HEK293 (cell line): ENCODE measurements around the gene OIP5.
A peak's percentile ranks its signal among the peaks of the same experiment; 100 is the strongest.

Experiments
- CTCF ChIA-PET: fragments of 350-600 bp; formaldehyde crosslinking; extraction: SDS; loops from one replicate; lab custom pipeline; 2021; ENCODE audit warnings: antibody characterized with exemption; lab: Yijun Ruan, JAX
- POLR2A ChIA-PET: fragments of 300-600 bp; formaldehyde crosslinking; extraction: SDS; loops from one replicate; lab custom pipeline; 2020; ENCODE audit warnings: antibody characterized with exemption, inconsistent platforms; lab: Yijun Ruan, JAX
- H3K27ac ChIP-seq: fragments of 200-500 bp; sonication (Bioruptor generic); 2 replicates; pipeline ENCODE4 v1.5.1; 2014; ENCODE audit warnings: low read depth, low read length, control low read depth, inconsistent platforms; ENCODE audit errors: extremely low read depth
- H3K36me3 ChIP-seq, 2 experiments: fragments of 200-500 bp in 1 of 2; sonication (Bioruptor generic) in 1 of 2; 1 replicate in 1 of 2; 2 replicates in 1 of 2; pipeline ENCODE4 v1.5.1; 2014 to 2017; ENCODE audit warnings: inconsistent platforms in 2 of 2, low read length in 2 of 2; ENCODE audit not compliant: control insufficient read depth in 2 of 2, insufficient read depth in 1 of 2
- H3K4me1 ChIP-seq: fragments of 200-500 bp; sonication (Bioruptor generic); 2 replicates; pipeline ENCODE4 v1.5.1; 2014; ENCODE audit warnings: mild to moderate bottlenecking, low read length, inconsistent platforms; ENCODE audit not compliant: control insufficient read depth, insufficient read depth
- H3K4me3 ChIP-seq: 2 replicates; pipeline ENCODE4 v1.5.1; 2011; ENCODE audit warnings: low read depth, mild to moderate bottlenecking, control low read depth, low read length, moderate library complexity
- H3K9me3 ChIP-seq: fragments of 200-500 bp; sonication (Bioruptor generic); 2 replicates; pipeline ENCODE4 v1.5.1; 2014; ENCODE audit warnings: low read depth, low read length, inconsistent platforms; ENCODE audit not compliant: control insufficient read depth, insufficient read depth
- ATF2 ChIP-seq: fragments of 450-650 bp; formaldehyde crosslinking; IDR thresholded peaks from 2 replicates; pipeline ENCODE4 v1.5.1; 2016; ENCODE audit warnings: missing biosample characterization, missing genetic modification characterization, low read depth
- EGR2 ChIP-seq: fragments of 450-650 bp; formaldehyde crosslinking; IDR thresholded peaks from 2 replicates; pipeline ENCODE4 v1.5.1; 2016; ENCODE audit warnings: low read depth, missing biosample characterization, missing genetic modification characterization
- GFI1B ChIP-seq: fragments of 450-650 bp; formaldehyde crosslinking; IDR thresholded peaks from 2 replicates; pipeline ENCODE4 v1.5.1; 2016; ENCODE audit warnings: missing biosample characterization, missing genetic modification characterization
- MEIS1 ChIP-seq: sonication (generic); formaldehyde crosslinking; IDR thresholded peaks from 2 replicates; pipeline ENCODE4 v1.8.1; 2022; ENCODE audit warnings: missing genetic modification reagents, mild to moderate bottlenecking, borderline replicate concordance
- MYNN ChIP-seq: fragments of 450-650 bp; formaldehyde crosslinking; IDR thresholded peaks from 2 replicates; pipeline ENCODE4 v1.5.1; 2016; ENCODE audit warnings: missing biosample characterization, missing genetic modification characterization, borderline replicate concordance
- PRDM6 ChIP-seq: fragments of 450-650 bp; formaldehyde crosslinking; IDR thresholded peaks from 2 replicates; pipeline ENCODE4 v1.5.1; 2017; ENCODE audit warnings: missing biosample characterization, missing genetic modification characterization
- SCRT1 ChIP-seq: fragments of 450-650 bp; formaldehyde crosslinking; IDR thresholded peaks from 2 replicates; pipeline ENCODE4 v1.5.1; 2016; ENCODE audit warnings: missing biosample characterization, missing genetic modification characterization, borderline replicate concordance
- ZBTB21 ChIP-seq: fragments of 450-650 bp; formaldehyde crosslinking; IDR thresholded peaks from 2 replicates; pipeline ENCODE4 v1.5.1; 2017; ENCODE audit warnings: missing biosample characterization, missing genetic modification characterization
- ZBTB44 ChIP-seq: fragments of 450-650 bp; IDR thresholded peaks from 2 replicates; pipeline ENCODE4 v1.5.1; 2018; ENCODE audit warnings: missing biosample characterization, mild to moderate bottlenecking, missing genetic modification characterization
- ZFP37 ChIP-seq: fragments of 450-650 bp; formaldehyde crosslinking; IDR thresholded peaks from 2 replicates; pipeline ENCODE4 v1.5.1; 2016; ENCODE audit warnings: missing biosample characterization, missing genetic modification characterization
- ZNF121 ChIP-seq: fragments of 450-650 bp; formaldehyde crosslinking; IDR thresholded peaks from 2 replicates; pipeline ENCODE4 v1.5.1; 2016; ENCODE audit warnings: missing biosample characterization, missing genetic modification characterization
- ZNF146 ChIP-seq: fragments of 450-650 bp; formaldehyde crosslinking; IDR thresholded peaks from 2 replicates; pipeline ENCODE4 v1.5.1; 2016; ENCODE audit warnings: missing biosample characterization, missing genetic modification characterization
- ZNF184 ChIP-seq: fragments of 450-650 bp; IDR thresholded peaks from 2 replicates; pipeline ENCODE4 v1.5.1; 2018; ENCODE audit warnings: missing biosample characterization, mild to moderate bottlenecking, missing genetic modification characterization
- ZNF362 ChIP-seq: fragments of 450-650 bp; formaldehyde crosslinking; IDR thresholded peaks from 2 replicates; pipeline ENCODE4 v1.5.1; 2016; ENCODE audit warnings: missing biosample characterization, missing genetic modification characterization
- ZNF513 ChIP-seq: fragments of 450-650 bp; IDR thresholded peaks from 2 replicates; pipeline ENCODE4 v1.5.1; 2018; ENCODE audit warnings: missing biosample characterization, missing genetic modification characterization
- ZNF558 ChIP-seq: fragments of 450-650 bp; formaldehyde crosslinking; IDR thresholded peaks from 2 replicates; pipeline ENCODE4 v1.5.1; 2016; ENCODE audit warnings: missing biosample characterization, missing genetic modification characterization
- ZNF600 ChIP-seq: fragments of 450-650 bp; formaldehyde crosslinking; IDR thresholded peaks from 2 replicates; pipeline ENCODE4 v1.5.1; 2016; ENCODE audit warnings: missing biosample characterization, missing genetic modification characterization
- ZNF629 ChIP-seq: fragments of 450-650 bp; formaldehyde crosslinking; IDR thresholded peaks from 2 replicates; pipeline ENCODE4 v1.5.1; 2017; ENCODE audit warnings: missing biosample characterization, missing genetic modification characterization
- ZNF777 ChIP-seq: fragments of 450-650 bp; formaldehyde crosslinking; IDR thresholded peaks from 2 replicates; pipeline ENCODE4 v1.5.1; 2017; ENCODE audit warnings: missing biosample characterization, missing genetic modification characterization, borderline replicate concordance
- ZSCAN30 ChIP-seq: fragments of 450-650 bp; IDR thresholded peaks from 2 replicates; pipeline ENCODE4 v1.5.1; 2018; ENCODE audit warnings: missing biosample characterization, mild to moderate bottlenecking, missing genetic modification characterization, moderate library complexity

Gene OIP5

GRCh38 chr15:41292521-41292920 is 39.9 kb downstream of the OIP5 start:
- peaks cover 36 to 53% of the 10 kb centered on the region in 2 experiments; a peak in 2 of 3 replicates for H3K36me3 ChIP-seq
- H3K27ac ChIP-seq: no peak overlapping the region
- POLR2A ChIA-PET: interaction anchor here (0.5 kb wide), 1 partner anchor 591 kb away, joined by 3 read pairs; no protein-coding TSS in a partner anchor
- CTCF ChIA-PET: no interaction called here
- no peaks in the 10 kb centered on the region for H3K9me3 ChIP-seq
- TF ChIP-seq ZNF558 (tag by site-specific recombination) (no peak), ATF2 (tag by site-specific recombination) (no peak), ZNF146 (no peak)
- H3K4me3 ChIP-seq: no peak overlapping the region
- no peaks in the 10 kb centered on the region for H3K4me1 ChIP-seq

- TF ChIP-seq ZNF184 (tag by site-specific recombination) (no peak), ZFP37 (tag by site-specific recombination) (no peak), ZNF600 (tag by site-specific recombination) (no peak), EGR2 (tag by site-specific recombination) (no peak), ZSCAN30 (tag by site-specific recombination) (no peak), ZNF121 (tag by site-specific recombination) (peak; percentile 79), ZNF777 (tag by site-specific recombination) (no peak), ZNF362 (no peak)
- POLR2A ChIA-PET: interaction anchor here (0.8 kb wide), 1 partner anchor 20 kb away, joined by 3 read pairs; no protein-coding TSS in a partner anchor
- no peaks in the 10 kb centered on the region for H3K4me1 ChIP-seq
- H3K27ac ChIP-seq: no peak overlapping the region
- H3K9me3 ChIP-seq: no peaks in the 10 kb centered on the region
- CTCF ChIA-PET: interaction anchor here (0.7 kb wide), 1 partner anchor 614 kb away, joined by 3 read pairs; no protein-coding TSS in a partner anchor
- peaks cover 43 to 60% of the 10 kb centered on the region in 2 experiments; a peak in 2 of 3 replicates for H3K36me3 ChIP-seq
- H3K4me3 ChIP-seq: no peak overlapping the region
These were observed 41.2 kb downstream of the OIP5 start for GRCh38 chr15:41291065-41291631.

GRCh38 chr15:41289953-41290352 is 42.4 kb downstream of the OIP5 start:
- Histone ChIP-seq H3K27ac (no peak overlapping the region), H3K4me1 (no peaks in the 10 kb centered on the region), H3K36me3 (peaks cover 44 to 68% of the 10 kb centered on the region in 2 experiments; a peak in 2 of 3 replicates), H3K4me3 (no peak overlapping the region), H3K9me3 (no peaks in the 10 kb centered on the region)
- TF ChIP-seq ZNF513 (tag by site-specific recombination) (no peak), GFI1B (tag by site-specific recombination) (no peak)
- POLR2A ChIA-PET: interaction anchor here (0.7 kb wide), 2 partner anchors 312 to 649 kb away, joined by 3 read pairs; no protein-coding TSS in a partner anchor
- CTCF ChIA-PET: no interaction called here

- H3K36me3 ChIP-seq: peaks cover 38 to 60% of the 10 kb centered on the region in 2 experiments; a peak in 2 of 3 replicates
- no peaks in the 10 kb centered on the region for H3K4me1 ChIP-seq
- no peak overlapping the region for H3K27ac ChIP-seq
- H3K9me3 ChIP-seq: no peaks in the 10 kb centered on the region
- ChIA-PET CTCF (no interaction called here), POLR2A (no interaction called here)
- H3K4me3 ChIP-seq: no peak overlapping the region
- TF ChIP-seq MYNN (tag by site-specific recombination): peak; percentile 79
- TF ChIP-seq SCRT1 (tag by site-specific recombination): no peak
- TF ChIP-seq ZBTB44: no peak
- TF ChIP-seq ZBTB21 (tag by site-specific recombination): 0 out of 2 replicates have a peak, but pooled peaks have one; percentile 33
- TF ChIP-seq ZNF629 (tag by site-specific recombination): peak; percentile 61
- no peak for TF ChIP-seq MEIS1
- no peak for TF ChIP-seq PRDM6
These were observed 43.9 kb downstream of the OIP5 start for GRCh38 chr15:41288464-41288863.
